ENCODE measurements around the gene SLC22A16. TPM values are rescaled to one million over a fixed set of nuclear protein-coding genes. Genes with fewer than 3 reads are reported as not detected.
"Not testable (repeated sequence)": the region's sequence is repeated elsewhere in the genome, so short reads cannot be mapped to it uniquely, and the experiment has no call there.

SLC22A16 gene, protein sequence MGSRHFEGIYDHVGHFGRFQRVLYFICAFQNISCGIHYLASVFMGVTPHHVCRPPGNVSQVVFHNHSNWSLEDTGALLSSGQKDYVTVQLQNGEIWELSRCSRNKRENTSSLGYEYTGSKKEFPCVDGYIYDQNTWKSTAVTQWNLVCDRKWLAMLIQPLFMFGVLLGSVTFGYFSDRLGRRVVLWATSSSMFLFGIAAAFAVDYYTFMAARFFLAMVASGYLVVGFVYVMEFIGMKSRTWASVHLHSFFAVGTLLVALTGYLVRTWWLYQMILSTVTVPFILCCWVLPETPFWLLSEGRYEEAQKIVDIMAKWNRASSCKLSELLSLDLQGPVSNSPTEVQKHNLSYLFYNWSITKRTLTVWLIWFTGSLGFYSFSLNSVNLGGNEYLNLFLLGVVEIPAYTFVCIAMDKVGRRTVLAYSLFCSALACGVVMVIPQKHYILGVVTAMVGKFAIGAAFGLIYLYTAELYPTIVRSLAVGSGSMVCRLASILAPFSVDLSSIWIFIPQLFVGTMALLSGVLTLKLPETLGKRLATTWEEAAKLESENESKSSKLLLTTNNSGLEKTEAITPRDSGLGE
- 0.22 TPM for total RNA-seq

DNA sequence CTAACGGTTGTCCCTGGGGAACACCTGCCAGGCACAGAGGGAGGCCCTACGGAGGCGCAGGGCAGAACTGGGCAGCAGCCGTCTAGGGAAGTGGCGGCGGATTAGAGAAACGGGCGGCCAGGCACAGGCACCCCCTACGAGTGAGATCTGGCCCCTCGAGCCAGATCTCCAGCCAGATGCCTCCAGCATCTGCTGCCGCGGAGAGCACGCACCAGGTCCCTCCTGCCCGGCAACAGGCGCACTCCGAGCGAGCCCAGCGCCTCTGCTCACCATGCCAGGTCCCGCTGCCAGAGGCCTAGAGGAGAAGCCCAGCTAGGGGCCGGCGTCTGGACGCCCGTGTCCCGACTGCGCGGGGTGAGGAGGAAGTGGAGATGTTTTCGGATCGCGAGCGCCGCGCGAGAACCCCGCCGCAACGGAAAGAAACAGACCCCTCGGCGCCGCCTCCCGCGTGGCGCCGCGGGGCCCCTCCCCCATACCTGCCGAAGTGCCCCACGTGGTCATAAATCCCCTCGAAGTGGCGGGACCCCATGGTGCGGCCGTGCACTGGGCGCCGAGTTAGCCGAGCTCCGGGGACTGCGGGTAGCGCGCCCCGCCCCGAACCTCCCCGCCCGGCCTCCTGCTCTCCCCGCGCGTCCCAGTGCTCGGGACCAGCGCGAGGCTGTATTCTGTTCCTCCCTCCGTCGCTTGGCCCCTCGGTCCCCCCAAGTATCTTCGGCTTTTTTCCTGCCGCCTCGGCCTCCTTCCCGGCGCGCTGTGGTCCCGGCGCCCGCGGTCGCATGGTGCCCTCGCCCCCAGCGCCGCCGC lies at the start of gene SLC22A16:
TSS of gene SLC22A16 (minus strand) at position 568 of the 804 bp plus-strand sequence. CDS start at position 529, 39 bp downstream.
- ATAC-seq (peak; percentile 48), DNase-seq (ENCODE audit: low spot score) (no peak)
- intact Hi-C loops (cut with DNase I) = no loop called here

DNA sequence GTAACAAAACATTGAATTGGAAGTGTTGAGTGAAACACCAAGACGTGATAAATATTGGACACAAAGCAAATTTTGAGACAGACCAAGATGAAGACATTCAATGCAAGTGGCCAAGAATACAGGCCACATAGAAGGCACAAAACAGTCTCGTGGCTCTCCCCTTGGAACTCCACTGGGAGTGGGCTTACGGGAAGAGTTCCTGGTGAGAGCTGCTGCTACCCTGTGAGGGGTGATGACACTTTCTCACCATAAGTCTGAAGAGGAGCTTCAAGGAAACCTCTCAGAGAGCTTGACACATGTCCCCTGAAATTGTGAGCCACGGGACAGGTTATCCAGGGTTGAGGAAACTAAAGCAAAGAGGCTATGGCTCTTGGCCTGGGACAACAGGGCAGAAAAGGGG lies 48.6 kb upstream of the SLC22A16 start:
- no peak for DNase-seq (ENCODE audit: low spot score)
- intact Hi-C loops (cut with DNase I) = no loop called here
- ATAC-seq = no peak

DNA sequence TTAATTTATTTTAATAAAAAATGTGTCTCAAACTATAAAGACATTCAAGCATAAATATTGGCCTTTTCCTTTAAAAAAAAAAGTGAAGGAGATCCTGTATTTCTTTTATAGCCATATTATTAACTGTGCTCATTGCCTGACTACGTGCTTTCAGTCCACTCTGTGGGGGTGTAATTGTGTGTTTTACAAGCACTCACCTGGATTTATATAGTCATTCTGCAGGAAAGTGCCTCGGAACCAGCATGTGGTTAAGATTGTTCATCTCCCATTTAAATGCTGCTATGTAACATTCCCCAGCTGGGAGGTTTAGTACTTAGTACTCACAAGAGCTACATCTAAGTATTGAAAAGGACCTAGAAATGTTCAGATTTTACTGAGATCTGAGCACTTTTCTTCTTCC lies 47.9 kb upstream of the SLC22A16 start:
- ATAC-seq (no peak), DNase-seq (ENCODE audit: low spot score) (no peak)
- intact Hi-C loops (cut with DNase I) = no loop called here

DNA sequence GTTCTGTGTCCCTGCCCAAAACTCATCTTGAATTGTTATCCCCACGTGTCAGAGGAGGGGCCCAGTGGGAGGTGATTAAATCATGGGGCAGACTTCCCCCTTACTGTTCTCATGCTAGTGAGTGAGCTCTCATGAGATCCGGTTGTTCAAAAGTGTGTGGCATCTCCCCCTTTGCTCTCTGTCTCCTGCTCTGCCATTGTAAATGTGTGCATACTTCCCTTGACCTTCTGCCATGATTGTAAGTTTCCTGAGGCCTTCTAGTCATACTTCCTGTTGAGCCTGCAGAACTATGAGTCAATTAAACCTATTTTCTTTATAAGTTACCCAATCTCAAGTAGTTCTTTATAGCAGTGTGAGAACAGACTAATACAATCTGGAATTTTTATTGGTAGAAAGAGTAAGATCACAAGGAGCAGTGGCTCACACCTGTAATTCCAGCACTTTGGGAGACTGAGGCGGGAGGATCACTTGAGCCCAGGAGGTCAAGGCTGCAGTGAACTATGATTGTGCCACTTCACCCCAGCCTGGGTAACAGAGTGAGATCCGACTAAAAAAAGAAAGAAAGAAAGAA lies 47.1 kb upstream of the SLC22A16 start:
- intact Hi-C loops (cut with DNase I) = no loop called here
- DNase-seq (ENCODE audit: low spot score) (no peak), ATAC-seq (no peak)

DNA sequence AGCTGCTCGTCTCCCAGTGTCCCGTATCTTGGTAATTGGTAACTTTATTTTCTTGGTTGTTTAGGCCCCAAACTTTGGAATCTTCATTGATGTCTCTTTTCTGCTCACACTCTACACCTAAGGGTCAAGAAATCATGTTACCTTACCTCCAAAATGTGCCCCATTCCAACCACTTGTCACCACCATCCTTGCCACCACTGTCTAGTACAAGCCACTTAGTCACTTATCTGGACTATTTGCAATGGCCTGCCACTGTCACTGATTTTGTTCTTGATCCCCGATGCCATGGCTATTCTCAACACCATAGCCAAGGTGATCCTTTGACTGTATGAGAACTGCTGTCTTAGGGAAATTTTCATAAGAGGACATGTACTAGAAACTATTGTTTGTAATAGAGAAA lies 46.0 kb upstream of the SLC22A16 start:
- DNase-seq (ENCODE audit: low spot score) (no peak), ATAC-seq (no peak)
- intact Hi-C loops (cut with DNase I) = no loop called here

DNA sequence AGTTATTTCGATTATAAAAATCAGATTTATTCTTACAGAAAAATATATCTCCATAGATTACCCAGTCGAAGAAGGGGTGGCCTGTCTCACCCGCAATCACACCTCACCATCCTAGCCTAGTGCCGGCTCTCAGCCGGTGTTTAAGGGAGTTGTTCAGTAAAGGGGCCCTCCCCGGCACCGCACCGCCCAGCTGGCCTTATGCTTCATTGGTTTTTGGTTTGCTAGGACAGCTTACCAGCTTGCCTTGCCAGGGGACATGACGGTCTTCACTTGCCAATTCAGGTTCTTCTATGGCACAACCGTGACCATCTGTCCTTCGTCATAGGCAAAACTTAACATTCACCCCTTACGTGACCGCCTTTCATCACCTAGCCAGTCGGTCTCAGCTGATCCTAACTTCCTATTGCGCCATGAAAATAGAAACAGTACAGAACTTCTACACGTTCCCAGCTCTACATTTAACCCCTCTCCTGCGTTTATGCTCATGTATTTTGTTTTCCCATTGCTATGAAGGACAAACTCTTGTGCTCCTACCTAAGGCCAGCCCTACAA lies 44.7 kb upstream of the SLC22A16 start:
- ATAC-seq (no peak), DNase-seq (ENCODE audit: low spot score) (no peak)
- intact Hi-C loops (cut with DNase I) = no loop called here

DNA sequence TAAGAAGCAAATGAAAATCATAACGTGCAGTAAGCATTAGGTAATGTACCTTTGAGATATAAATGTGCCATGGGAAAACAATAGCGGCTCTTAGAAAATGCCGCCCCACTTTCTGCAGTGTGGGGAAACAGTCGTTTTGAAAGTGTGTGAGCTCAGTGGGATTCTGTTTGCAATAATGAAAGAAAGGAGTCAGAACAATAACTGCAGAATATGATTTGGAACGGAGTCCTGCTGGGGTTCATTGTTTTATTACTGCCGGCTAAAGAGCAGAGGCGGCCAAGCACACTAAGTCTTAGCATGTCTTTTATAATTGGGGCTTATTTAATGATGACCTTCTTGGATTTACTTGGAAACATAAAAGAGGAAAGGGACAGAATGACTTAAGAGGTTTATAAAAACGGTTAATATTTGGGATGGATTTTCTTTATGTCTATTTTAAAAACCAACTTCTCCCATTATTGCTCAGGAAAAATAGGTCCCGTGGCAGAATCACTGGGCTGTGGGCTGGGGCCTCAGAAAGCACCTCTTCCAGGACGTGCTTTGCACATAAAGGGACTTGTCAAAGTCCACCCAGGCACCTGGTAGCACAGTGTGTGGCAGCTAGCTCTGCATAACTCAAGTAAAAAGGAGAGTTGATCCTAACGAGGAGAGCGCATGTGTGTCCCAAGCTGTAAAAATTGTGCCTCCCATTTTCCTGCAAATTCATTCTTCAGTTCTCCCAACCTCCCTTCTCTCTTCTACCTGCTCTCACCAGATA lies 44.0 kb upstream of the SLC22A16 start:
- ATAC-seq = no peak
- intact Hi-C loops (cut with DNase I) = no loop called here
- DNase-seq (ENCODE audit: low spot score) = no peak

DNA sequence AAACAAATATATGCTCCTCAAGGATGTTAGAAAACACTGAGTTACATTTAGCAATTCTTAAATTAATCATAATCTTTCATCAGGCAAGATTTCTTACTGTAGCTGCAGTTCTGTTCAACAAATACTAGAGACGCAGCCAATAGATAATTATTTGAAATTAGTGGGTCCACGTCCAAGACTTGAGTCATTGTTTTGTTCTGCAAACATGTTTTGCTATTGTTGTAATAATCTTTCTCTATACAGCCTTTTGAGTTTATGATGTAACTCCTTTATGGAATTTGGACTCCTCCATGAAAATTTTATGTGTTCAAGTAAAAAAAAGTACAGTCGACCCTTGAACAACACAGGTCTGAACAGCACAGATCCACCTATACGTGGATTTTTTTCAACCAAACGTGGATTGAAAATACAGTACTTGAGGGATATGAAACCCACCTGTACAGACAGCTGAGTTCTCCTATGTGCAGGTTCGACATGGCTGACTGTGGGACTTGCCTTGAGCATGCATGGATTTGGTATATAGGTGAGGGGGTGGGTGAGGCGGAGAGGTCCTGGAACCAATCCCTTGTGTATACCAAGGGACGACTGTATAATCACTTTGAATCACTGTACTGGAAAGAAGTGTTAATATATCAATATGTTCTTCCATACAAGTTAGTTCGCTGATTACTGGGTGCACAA lies 41.3 kb upstream of the SLC22A16 start:
- no peak for ATAC-seq
- intact Hi-C loops (cut with DNase I) = no loop called here
- DNase-seq (ENCODE audit: low spot score) = no peak

DNA sequence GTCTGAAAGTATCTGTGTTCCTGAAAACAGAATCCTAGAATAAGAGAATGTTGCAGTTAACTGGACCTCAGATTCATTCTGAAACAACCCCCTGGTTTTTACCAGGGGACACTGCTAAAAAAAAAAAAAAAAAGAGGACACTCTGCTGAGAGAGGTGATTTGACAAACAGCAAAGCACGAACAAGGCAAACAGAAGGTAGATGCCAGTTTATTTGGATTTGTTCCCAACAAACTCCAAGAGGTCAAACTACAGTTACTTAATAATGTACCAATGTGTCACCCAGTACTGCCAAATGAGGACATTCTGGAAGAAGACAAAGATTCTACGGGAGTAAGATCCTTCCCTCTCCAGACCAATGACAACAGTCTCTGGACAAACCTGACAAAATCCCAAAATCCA lies 40.6 kb upstream of the SLC22A16 start:
- DNase-seq (ENCODE audit: low spot score) (no peak), ATAC-seq (no peak)
- intact Hi-C loops (cut with DNase I) = no loop called here

DNA sequence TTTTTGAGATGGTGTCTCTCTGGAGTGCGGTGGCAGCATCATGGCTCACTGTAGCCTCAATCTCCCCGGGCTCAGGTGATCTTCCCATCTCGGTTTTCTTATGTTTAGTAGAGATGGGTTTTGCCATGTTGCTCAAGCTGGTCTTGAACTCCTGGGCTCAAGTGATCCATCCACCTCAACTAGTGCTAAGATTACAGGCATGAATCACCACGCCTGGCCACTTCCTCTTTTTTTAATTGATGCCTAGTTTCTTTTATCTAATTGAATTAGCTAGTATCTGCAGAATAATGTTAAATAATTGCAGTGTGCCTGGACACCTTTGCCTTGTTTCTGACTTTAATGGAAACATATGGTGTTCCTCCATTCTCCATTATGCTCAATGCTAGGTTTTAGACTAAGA lies 38.4 kb upstream of the SLC22A16 start:
- no peak for ATAC-seq
- DNase-seq (ENCODE audit: low spot score) = no peak
- intact Hi-C loops (cut with DNase I) = no loop called here

DNA sequence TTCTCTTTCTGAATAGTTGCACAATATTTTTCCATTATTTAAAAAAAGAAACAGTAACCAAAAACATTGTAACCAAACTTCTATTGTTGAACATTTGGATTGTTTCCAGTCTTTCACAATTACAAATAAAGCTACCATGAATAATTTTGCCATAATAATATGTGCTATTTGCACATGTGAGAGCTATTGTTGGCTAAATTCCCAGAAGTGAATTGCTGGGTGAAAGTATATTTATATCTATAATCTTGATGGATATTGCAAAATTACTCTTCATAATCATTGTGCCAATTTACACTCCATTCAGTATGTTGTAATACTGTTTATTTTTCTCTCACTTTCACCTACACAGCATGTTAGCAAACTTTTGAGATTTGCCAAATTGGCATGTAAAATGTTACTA lies 36.6 kb upstream of the SLC22A16 start:
- ATAC-seq = no peak
- no peak for DNase-seq (ENCODE audit: low spot score)
- intact Hi-C loops (cut with DNase I) = no loop called here

DNA sequence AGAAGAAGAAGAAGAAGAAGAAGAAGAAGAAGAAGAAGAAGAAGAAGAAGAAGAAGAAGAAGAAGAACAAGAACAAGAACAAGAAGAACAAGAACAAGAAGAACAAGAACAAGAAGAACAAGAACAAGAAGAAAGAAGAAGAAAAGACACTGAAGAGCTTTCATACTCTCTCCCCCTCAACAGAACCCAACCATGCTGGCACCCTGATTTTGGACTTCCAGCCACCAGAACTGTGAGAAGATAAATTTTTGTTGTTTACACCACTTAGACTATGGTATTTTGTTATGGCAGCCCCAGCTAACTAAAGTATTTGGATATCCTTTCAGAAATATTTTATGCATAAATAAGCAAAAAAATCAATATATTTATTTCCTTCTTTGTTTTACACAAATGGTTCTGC lies 36.1 kb upstream of the SLC22A16 start:
- intact Hi-C loops (cut with DNase I); ATAC-seq; DNase-seq (ENCODE audit: low spot score): not testable (repeated sequence)

DNA sequence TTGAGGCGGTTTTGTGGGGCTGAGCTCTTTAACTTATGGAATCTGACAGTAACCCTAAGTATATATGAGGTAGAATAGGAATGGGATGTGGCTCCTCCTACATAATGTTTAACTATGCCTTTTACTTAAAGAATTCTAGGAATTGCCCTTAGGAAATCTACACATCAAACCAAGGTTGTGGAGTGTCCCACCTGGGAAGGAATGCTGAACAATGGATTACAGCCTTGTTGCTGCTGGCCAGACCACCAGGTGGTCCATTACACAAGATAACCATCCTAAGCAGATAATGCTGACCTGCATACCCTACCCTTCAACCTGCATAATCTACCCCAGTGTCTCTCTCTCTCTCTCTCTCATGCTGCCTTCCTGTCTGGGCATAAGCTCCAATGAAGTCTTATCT lies 35.0 kb upstream of the SLC22A16 start:
- intact Hi-C loops (cut with DNase I) = no loop called here
- DNase-seq (ENCODE audit: low spot score) (no peak), ATAC-seq (no peak)

DNA sequence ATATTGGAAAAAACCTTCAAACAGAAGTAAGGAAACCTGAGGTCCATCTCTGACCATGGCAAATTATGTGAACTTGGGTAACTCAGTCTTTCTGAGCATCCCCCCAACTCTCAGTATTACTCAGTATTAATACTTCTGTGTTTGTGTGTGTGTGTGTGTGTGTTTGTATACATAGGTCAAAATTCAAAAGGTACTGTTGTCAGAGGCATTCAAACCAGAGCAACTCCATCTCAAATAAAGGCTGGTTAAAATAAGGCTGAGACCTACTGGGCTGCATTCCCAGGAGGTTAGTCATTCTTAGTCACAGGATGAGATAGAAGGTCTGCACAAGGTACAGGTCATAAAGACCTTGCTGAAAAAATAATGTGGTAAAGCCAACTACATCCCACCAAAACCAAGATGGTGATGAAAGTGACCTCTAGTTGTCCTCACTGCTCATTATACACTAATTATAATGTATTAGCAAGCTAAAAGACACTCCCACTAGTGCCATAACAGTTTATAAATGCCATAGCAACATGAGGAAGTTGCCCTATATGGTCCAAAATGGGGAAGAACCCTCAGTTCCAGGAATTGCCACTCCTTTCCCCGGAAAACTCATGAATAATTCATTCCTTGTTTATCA lies 33.3 kb upstream of the SLC22A16 start:
- no peak for DNase-seq (ENCODE audit: low spot score)
- ATAC-seq = no peak
- intact Hi-C loops (cut with DNase I) = no loop called here

DNA sequence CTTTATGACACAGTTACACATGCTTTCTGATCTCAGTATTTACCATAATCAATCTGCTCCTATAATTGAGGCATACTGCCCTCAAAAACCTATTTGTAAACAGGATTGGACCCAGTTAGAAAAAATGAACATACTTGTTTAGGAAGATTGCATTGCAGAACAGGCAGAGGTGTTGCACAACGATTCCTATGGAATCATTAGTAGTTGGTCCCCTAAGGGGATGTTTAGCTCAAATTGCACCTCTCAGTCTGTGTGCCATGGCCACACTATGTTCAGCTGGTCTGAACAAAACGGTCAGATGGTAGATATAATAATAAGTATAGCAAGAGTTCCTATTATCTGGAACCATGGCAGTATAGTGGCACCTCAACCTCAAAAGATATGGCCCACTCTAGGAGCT lies 28.5 kb upstream of the SLC22A16 start:
- DNase-seq (ENCODE audit: low spot score); intact Hi-C loops (cut with DNase I); ATAC-seq: not testable (repeated sequence)

DNA sequence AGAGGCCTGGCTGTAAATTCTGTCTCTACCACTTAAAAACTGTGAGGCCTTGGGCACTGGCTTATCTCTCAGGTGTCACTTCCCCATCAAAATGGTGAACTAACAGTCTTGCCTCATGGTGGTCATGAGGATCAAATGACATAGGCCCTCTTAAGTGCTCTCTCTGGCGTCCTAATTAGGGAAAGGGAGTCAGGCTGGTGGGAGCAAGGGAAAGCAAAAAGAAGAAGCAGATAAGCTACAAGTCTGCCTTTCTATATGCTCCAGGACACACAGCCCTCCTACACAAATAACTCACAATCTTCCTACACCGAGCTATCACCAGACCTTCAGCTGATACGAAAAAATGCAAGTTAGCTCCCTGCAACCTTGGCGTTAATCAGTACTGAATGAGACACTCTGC lies 19.5 kb upstream of the SLC22A16 start:
- intact Hi-C loops (cut with DNase I) = no loop called here
- DNase-seq (ENCODE audit: low spot score) = no peak

DNA sequence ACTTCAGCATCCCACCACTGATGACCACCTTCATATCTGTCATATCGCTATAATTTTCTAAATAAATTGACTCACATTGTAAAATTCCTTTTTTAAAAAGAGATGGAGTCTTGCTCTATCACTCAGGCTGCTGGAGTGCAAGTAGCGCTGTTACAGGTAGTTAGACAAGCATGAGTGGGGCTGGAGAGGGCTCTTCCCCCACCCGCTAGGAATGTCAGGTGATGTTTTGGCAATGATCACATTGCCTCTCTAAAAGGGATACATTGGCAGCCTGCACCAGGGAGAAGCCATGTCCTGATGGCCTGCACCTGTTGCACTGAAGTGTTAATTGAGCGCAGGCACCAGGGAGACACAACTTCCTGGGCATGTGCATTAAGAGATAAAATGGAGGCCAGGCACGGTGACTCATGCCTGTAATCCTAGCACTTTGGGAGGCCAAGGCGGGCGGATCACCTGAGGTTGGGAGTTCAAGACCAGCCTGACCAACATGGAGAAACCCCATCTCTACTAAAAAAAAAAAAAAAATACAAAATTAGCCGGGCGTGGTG lies 16.9 kb upstream of the SLC22A16 start:
- intact Hi-C loops (cut with DNase I) = no loop called here
- DNase-seq (ENCODE audit: low spot score) (no peak), ATAC-seq (no peak)

More for the DNA sequence above, 19.5 kb upstream of the SLC22A16 start:
- no peak for ATAC-seq

Data from sciatic nerve (tissue), 2 donors.